Right lobe of liver (tissue), 6 donors: ENCODE data around the gene MED27. TPM values are rescaled to one million over a fixed set of nuclear protein-coding genes. Genes with fewer than 3 reads are reported as not detected.

Source experiments
- ATAC-seq, 4 donors: fragments of 200-7000 bp; cut with Tn5 transposase; one replicate each; pipeline ENCODE4 v1.9.1; 2020; ENCODE audit warnings: mild to moderate bottlenecking in 4 of 4, moderate library complexity in 4 of 4
- DNase-seq, 3 donors: peaks; one replicate each; pipeline ENCODE4 v3.0.0-alpha.2; 2020
- H3K27ac ChIP-seq, 3 donors: fragments of 200-600 bp; one replicate each; pipeline ENCODE4 v1.8.0; 2022
- H3K27me3 ChIP-seq, 2 donors: fragments of 200-600 bp; one replicate each; pipeline ENCODE4 v1.8.0; 2022
- H3K36me3 ChIP-seq, 4 donors: fragments of 200-600 bp; sonication (generic) in 1 of 4; one replicate each; pipeline versions ENCODE4 v1.5.1 to v1.8.0; 2017 to 2022; ENCODE audit warnings: control low read depth in 1 of 4
- H3K4me1 ChIP-seq, 4 donors: fragments of 200-600 bp; sonication (generic) in 1 of 4; one replicate each; pipeline versions ENCODE4 v1.5.1 to v1.8.0; 2017 to 2022; ENCODE audit warnings: control low read depth in 1 of 4
- H3K4me3 ChIP-seq, 3 donors: fragments of 200-600 bp; one replicate each; pipeline ENCODE4 v1.8.0; 2022
- H3K9me3 ChIP-seq, 4 donors: fragments of 200-600 bp; sonication (generic) in 1 of 4; one replicate each; pipeline versions ENCODE4 v1.5.1 to v1.8.0; 2017 to 2022; ENCODE audit warnings: control low read depth in 1 of 4
- POLR2A ChIP-seq: fragments of 450-650 bp; IDR thresholded peaks from one replicate; pipeline ENCODE4 v1.6.1; 2017; ENCODE audit warnings: antibody characterized with exemption, mild to moderate bottlenecking
- WGBS: methylation state at CpG from one replicate; pipeline ENCODE4 v1.1.6; 2018; ENCODE audit warnings: low coverage, low lambda C conversion rate; ENCODE audit not compliant: insufficient coverage; ENCODE audit errors: missing lambda C conversion rate; 5-methylcytosine and 5-hydroxymethylcytosine counted together
- intact Hi-C, 2 donors: fragments of 100-400 bp; cut with DNase I; formaldehyde crosslinking; loops; one replicate each; pipeline versions ENCODE4 v1.11.2 to v1.14.1; 2022
- total RNA-seq, 6 experiments: library from RNA; depleted of rRNA in 2 of 6; stranded (reverse); fragments of >200 nt in 2 of 6; fragmentation: NEBNext Ultra II Directional in 3 of 6; extraction: Animal tissue kit (Norgen Biotek cat#: 25700) in 3 of 6; gene quantifications; one replicate each; pipeline versions ENCODE4 v1.1.0 to v1.2.4, GENCODE V29; 2016 to 2023
- TF ChIP-seq, protein P1 (sequence below), 4 donors: fragments of 200-600 bp in 3 of 4; fragments of 450-650 bp in 1 of 4; IDR thresholded peaks; one replicate each; pipeline versions ENCODE4 v1.5.1 to v1.8.0; 2016 to 2022; ENCODE audit warnings: antibody characterized with exemption in 4 of 4, mild to moderate bottlenecking in 2 of 4
- donor health status: DM: no; HTN: yes; CAD: no.
- donor health status: DM: no; HTN: no; CAD: no.
- donor health status: DM: no; HTN: no; CAD: no.
- donor health status: DM: no; HTN: yes; CAD: no.
- donor health status: DM: no; HTN: yes; CAD: no.

Gene MED27
- total RNA-seq, 6 experiments from 2014 or later: 4.6 to 7.3 (median 6.1) TPM

DNA sequence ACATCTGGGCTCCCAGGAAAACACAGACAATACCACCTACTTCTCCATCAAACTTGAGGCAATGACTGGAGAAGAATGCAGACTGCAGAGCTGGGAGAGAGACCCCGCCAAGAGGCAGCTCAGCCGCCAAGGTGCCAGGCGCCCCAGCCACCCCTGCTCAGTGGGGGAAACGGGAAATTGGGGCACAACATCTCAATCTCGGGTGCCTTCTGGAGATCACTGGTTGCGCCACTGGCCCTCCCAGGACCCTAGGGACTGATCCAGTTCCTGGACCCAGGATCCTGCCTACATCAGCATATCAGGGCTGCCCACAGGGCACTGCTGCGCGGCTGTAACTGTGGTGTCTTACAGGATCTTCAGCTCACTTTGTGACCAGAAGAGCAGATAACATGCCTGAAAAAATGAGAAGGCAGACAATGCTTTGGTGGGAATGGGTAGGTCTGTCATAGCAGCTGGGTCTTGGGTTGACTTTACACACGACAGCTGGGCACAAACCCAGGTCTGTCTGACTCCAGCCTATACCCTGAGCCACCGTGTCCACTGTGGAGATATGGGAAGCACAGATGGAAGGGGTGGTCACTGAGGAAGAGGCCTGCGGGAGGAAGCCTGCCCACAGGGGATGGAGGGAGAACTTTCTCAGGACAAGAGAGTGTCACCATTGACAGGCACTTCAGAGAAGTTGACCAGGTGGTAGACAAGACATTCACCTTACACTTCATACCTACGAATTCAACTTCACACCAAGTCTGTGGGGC lies 204.6 kb downstream of the MED27 start:
- intact Hi-C loops: no loop called here
- no peak for TF ChIP-seq POLR2A
- TF ChIP-seq, protein P1, sequence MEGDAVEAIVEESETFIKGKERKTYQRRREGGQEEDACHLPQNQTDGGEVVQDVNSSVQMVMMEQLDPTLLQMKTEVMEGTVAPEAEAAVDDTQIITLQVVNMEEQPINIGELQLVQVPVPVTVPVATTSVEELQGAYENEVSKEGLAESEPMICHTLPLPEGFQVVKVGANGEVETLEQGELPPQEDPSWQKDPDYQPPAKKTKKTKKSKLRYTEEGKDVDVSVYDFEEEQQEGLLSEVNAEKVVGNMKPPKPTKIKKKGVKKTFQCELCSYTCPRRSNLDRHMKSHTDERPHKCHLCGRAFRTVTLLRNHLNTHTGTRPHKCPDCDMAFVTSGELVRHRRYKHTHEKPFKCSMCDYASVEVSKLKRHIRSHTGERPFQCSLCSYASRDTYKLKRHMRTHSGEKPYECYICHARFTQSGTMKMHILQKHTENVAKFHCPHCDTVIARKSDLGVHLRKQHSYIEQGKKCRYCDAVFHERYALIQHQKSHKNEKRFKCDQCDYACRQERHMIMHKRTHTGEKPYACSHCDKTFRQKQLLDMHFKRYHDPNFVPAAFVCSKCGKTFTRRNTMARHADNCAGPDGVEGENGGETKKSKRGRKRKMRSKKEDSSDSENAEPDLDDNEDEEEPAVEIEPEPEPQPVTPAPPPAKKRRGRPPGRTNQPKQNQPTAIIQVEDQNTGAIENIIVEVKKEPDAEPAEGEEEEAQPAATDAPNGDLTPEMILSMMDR (IDR thresholded peaks at IDR 0.05): no peak
- ATAC-seq (no peak), DNase-seq (peak in 1 of 3 donors; percentile 5)
- no peaks in the 10 kb centered on the region for H3K9me3 ChIP-seq
- H3K4me3 ChIP-seq: no peak overlapping the region
- no peaks in the 10 kb centered on the region for H3K4me1 ChIP-seq
- H3K36me3 ChIP-seq: no peaks in the 10 kb centered on the region
- H3K27me3 ChIP-seq: no peaks in the 10 kb centered on the region
- WGBS: 100% methylated on average over 3 of the region's 12 CpGs
- no peak overlapping the region for H3K27ac ChIP-seq

DNA sequence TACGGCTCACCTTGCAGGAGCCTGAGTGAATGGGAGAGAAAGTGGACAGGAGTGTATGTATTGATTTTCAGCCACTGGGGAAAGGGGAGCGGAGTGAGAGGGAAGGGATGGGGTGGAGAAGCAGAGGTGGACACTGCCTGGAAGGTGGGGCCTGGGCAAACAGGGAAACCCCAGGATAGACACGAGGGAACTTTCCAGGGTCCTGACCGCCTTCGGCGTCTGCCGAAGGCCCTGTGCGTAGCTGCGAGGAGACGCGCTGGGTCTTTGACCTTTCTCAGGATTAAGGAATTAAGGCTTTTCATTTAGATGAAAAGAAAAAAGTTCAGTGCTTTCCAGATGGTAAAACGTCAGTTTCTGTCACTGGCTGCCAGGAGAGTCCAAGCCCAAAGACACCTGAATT lies 205.2 kb downstream of the MED27 start:
- 89% methylated on average over 3 of the region's 12 CpGs for WGBS
- DNase-seq: peak in 1 of 3 donors; percentile 19
- Histone ChIP-seq H3K9me3 (no peaks in the 10 kb centered on the region), H3K4me3 (no peak overlapping the region), H3K27ac (no peak overlapping the region), H3K27me3 (no peaks in the 10 kb centered on the region), H3K36me3 (no peaks in the 10 kb centered on the region), H3K4me1 (no peaks in the 10 kb centered on the region)
- intact Hi-C loops: no loop called here
- TF ChIP-seq POLR2A: no peak
- TF ChIP-seq, protein P1 (IDR thresholded peaks at IDR 0.05): no peak
- ATAC-seq: no peak

DNA sequence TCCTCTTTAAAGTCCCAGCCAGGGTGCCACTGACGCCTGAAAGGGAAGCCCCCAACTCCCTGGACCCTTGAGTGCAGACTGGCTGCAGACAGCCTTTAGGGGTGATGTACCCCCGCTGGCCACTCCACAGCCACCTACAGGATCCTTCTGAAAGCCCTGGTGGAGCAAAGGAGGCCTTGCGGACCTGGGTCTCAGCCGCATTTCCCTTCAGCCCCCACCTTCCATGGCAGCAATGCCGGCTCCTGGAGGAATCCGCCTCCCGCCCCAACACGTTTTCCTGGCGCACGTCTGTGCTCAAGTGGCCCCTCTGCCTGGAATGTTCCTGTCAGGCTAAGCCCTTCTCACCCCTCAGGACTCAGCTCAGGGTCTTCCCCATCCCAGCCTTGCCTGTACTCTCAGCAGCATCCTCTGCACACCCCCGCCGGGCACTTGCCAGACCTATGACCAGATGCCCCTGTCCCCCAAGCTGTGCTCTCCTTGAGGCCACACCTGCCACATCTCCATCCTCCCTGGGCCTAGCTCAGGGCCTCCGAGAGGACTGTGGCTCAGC lies 205.7 kb downstream of the MED27 start:
- DNase-seq: peak in 1 of 3 donors; percentile 23
- TF ChIP-seq POLR2A: no peak
- TF ChIP-seq, protein P1 (IDR thresholded peaks at IDR 0.05): no peak
- H3K9me3 ChIP-seq: no peaks in the 10 kb centered on the region
- intact Hi-C loops: no loop called here
- H3K27ac ChIP-seq: no peak overlapping the region
- ATAC-seq: no peak
- no peak overlapping the region for H3K4me3 ChIP-seq
- no peaks in the 10 kb centered on the region for H3K36me3 ChIP-seq
- no peaks in the 10 kb centered on the region for H3K27me3 ChIP-seq
- 94% methylated on average over 7 of the region's 13 CpGs for WGBS
- no peaks in the 10 kb centered on the region for H3K4me1 ChIP-seq

DNA sequence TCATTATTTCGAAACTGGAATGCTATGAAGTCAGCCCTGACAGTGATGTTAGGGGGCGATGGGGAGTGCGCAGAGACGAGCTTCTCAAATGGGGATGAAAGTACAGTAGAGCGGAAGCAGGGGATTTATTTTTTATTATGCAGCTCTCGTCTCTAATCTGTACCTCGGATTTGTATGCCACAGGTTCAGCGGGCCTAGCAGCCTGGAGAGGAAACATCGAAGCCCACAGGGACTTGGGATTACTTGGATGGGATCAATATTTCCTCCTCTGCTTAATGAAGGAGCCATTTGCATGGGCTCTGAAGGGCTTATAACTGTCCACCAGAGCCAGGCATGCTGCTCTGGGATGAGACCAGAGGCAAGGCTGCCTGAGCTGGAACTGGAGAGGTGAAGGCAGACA lies 206.3 kb downstream of the MED27 start:
- no peak for ATAC-seq
- Histone ChIP-seq H3K27ac (no peak overlapping the region), H3K4me3 (no peak overlapping the region), H3K27me3 (no peaks in the 10 kb centered on the region), H3K4me1 (no peaks in the 10 kb centered on the region), H3K36me3 (no peaks in the 10 kb centered on the region), H3K9me3 (no peaks in the 10 kb centered on the region)
- TF ChIP-seq, protein P1 (IDR thresholded peaks at IDR 0.05): no peak
- no peak for TF ChIP-seq POLR2A
- no peak for DNase-seq
- intact Hi-C loops: no loop called here
- WGBS: 90% methylated on average over 9 of the region's 9 CpGs
